HL-60 (cell line): Measurements from ENCODE around the gene WDR11.

Experiments
- CTCF ChIP-seq: IDR thresholded peaks from one replicate; pipeline ENCODE4 v1.5.1; 2011; ENCODE audit warnings: low read length, control low read depth, inconsistent platforms; ENCODE audit not compliant: insufficient read depth
- POLR2AphosphoS5 ChIP-seq: IDR thresholded peaks from 2 replicates; pipeline ENCODE4 v1.6.1; 2012; ENCODE audit warnings: low read depth

GRCh38 chr10:120818301-120818700, 32.9 kb upstream of the WDR11 start:
- TF ChIP-seq CTCF (no peak), POLR2AphosphoS5 (no peak)
